Neural cell (in vitro differentiated cells): ENCODE measurements around the gene MALSU1. TPM values are rescaled to one million over a fixed set of nuclear protein-coding genes. Genes with fewer than 3 reads are reported as not detected.

ENCODE experiments used
- H2AFZ ChIP-seq: fragments of 200-600, 300-800 bp; sonication (generic), shearing (Covaris generic); 2 replicates; pipeline ENCODE4 v1.6.0; 2014; ENCODE audit warnings: low read depth, mild to moderate bottlenecking, antibody characterized with exemption, low read length, moderate library complexity
- H3F3A ChIP-seq: fragments of 200-600 bp; shearing (Covaris generic); 2 replicates; pipeline ENCODE4 v1.6.1; 2016; ENCODE audit warnings: mild to moderate bottlenecking, moderate library complexity, mixed read lengths, antibody characterized with exemption, low read length; ENCODE audit not compliant: insufficient read depth, poor library complexity, severe bottlenecking
- H3K27ac ChIP-seq: fragments of 200-600, 300-800 bp; sonication (generic), shearing (Covaris generic); 2 replicates; pipeline ENCODE4 v1.5.1; 2014; ENCODE audit warnings: mild to moderate bottlenecking, low read length, moderate library complexity
- H3K27me3 ChIP-seq: fragments of 300-800, 200-600 bp; sonication (generic), shearing (Covaris generic); 2 replicates; pipeline ENCODE4 v1.6.0; 2014; ENCODE audit warnings: mild to moderate bottlenecking, low read depth, low read length, moderate library complexity; ENCODE audit not compliant: insufficient read depth
- H3K36me3 ChIP-seq: fragments of 300-800, 200-600 bp; sonication (generic), shearing (Covaris generic); 2 replicates; pipeline ENCODE4 v1.5.1; 2014; ENCODE audit warnings: mild to moderate bottlenecking, antibody characterized with exemption, low read length, moderate library complexity; ENCODE audit not compliant: insufficient read depth
- H3K4me2 ChIP-seq: fragments of 300-800, 200-600 bp; sonication (generic), shearing (Covaris generic); 2 replicates; pipeline ENCODE4 v1.6.0; 2014; ENCODE audit warnings: mild to moderate bottlenecking, low read length
- H3K4me3 ChIP-seq: fragments of 300-800, 200-600 bp; sonication (generic), shearing (Covaris generic); 2 replicates; pipeline ENCODE4 v1.5.1; 2014; ENCODE audit warnings: mild to moderate bottlenecking, low read length, moderate library complexity
- H3K79me2 ChIP-seq: fragments of 200-600 bp; shearing (Covaris generic); replicated peaks from 2 replicates; pipeline ENCODE4 v1.6.0; 2014; ENCODE audit warnings: mild to moderate bottlenecking, low read length, moderate library complexity; ENCODE audit not compliant: insufficient read depth
- H3K9ac ChIP-seq: fragments of 300-800, 200-600 bp; sonication (generic), shearing (Covaris generic); 2 replicates; pipeline ENCODE4 v1.6.1; 2016; ENCODE audit warnings: mild to moderate bottlenecking, low read length, mixed read lengths
- H3K9me2 ChIP-seq: fragments of 200-600 bp; shearing (Covaris generic); 2 replicates; pipeline ENCODE4 v1.6.1; 2016; ENCODE audit warnings: mild to moderate bottlenecking, low read length, mixed read lengths; ENCODE audit not compliant: insufficient read depth
- H3K9me3 ChIP-seq: fragments of 200-600, 300-800 bp; sonication (generic), shearing (Covaris generic); 2 replicates; pipeline ENCODE4 v1.6.1; 2016; ENCODE audit warnings: mild to moderate bottlenecking, mixed run types, low read length, moderate library complexity, mixed read lengths
- H4K20me1 ChIP-seq: fragments of 200-600 bp; shearing (Covaris generic); 2 replicates; pipeline ENCODE4 v1.6.1; 2016; ENCODE audit warnings: mild to moderate bottlenecking, mixed run types; ENCODE audit not compliant: insufficient read depth
- CTCF ChIP-seq: fragments of 450-650 bp; IDR thresholded peaks from 2 replicates; pipeline ENCODE4 v1.5.1; 2014; ENCODE audit warnings: antibody characterized with exemption, mild to moderate bottlenecking, moderate library complexity; ENCODE audit not compliant: poor library complexity, severe bottlenecking
- EP300 ChIP-seq: fragments of 450-650 bp; conservative IDR thresholded peaks from 2 replicates; pipeline ENCODE4 v1.6.1; 2014; ENCODE audit warnings: antibody characterized with exemption, mild to moderate bottlenecking, moderate library complexity; ENCODE audit not compliant: poor library complexity, severe bottlenecking
- EZH2 ChIP-seq: fragments of 200-600, 300-800 bp; shearing (Covaris generic), sonication (generic); IDR thresholded peaks from 2 replicates; pipeline ENCODE4 v1.6.1; 2014; ENCODE audit warnings: antibody characterized with exemption, low read length, borderline replicate concordance, mild to moderate bottlenecking; ENCODE audit not compliant: insufficient read depth, poor library complexity, severe bottlenecking
- MXI1 ChIP-seq: fragments of 450-650 bp; conservative IDR thresholded peaks from 2 replicates; pipeline ENCODE4 v1.6.1; 2014; ENCODE audit warnings: antibody characterized with exemption, mild to moderate bottlenecking; ENCODE audit not compliant: poor library complexity, severe bottlenecking
- POLR2AphosphoS5 ChIP-seq: IDR thresholded peaks from 2 replicates; pipeline ENCODE4 v1.6.1; 2012
- RAD21 ChIP-seq: fragments of 450-650 bp; conservative IDR thresholded peaks from 2 replicates; pipeline ENCODE4 v1.6.1; 2014; ENCODE audit warnings: antibody characterized with exemption, mild to moderate bottlenecking, moderate library complexity
- REST ChIP-seq: IDR thresholded peaks from 2 replicates; pipeline ENCODE4 v1.6.1; 2012; ENCODE audit warnings: borderline replicate concordance
- SMC3 ChIP-seq: fragments of 450-650 bp; conservative IDR thresholded peaks from 2 replicates; pipeline ENCODE4 v1.6.1; 2014; ENCODE audit warnings: antibody characterized with exemption, mild to moderate bottlenecking, moderate library complexity; ENCODE audit not compliant: poor library complexity
- TAF1 ChIP-seq: IDR thresholded peaks from 2 replicates; pipeline ENCODE4 v1.6.1; 2012; ENCODE audit warnings: low read depth
- polyA plus RNA-seq: library from polyadenylated mRNA; depleted of rRNA; stranded (reverse); fragments of >200 nt; gene quantifications from 2 replicates; pipeline ENCODE4 v1.2.3, GENCODE V29; 2014

The MALSU1 gene
- polyA plus RNA-seq, 1 donor from 2014 or later: 77.8 TPM

GRCh38 chr7:23358152-23358674 lies 59.1 kb downstream of the MALSU1 start:
- Histone ChIP-seq H3K4me3 (no peak overlapping the region), H3K27me3 (no peaks in the 10 kb centered on the region), H3K79me2 (peaks cover 23% of the 10 kb centered on the region), H3K9me2 (no peaks in the 10 kb centered on the region), H3K4me2 (no peak overlapping the region), H3K9ac (no peak overlapping the region), H4K20me1 (no peaks in the 10 kb centered on the region), H3K27ac (no peak overlapping the region), H2AFZ (no peak overlapping the region), H3K36me3 (no peaks in the 10 kb centered on the region), H3F3A (no peaks in the 10 kb centered on the region), H3K9me3 (no peaks in the 10 kb centered on the region)
- TF ChIP-seq POLR2AphosphoS5 (no peak), SMC3 (no peak), REST (no peak), EZH2 (no peak), CTCF (no peak), MXI1 (no peak), EP300 (no peak), TAF1 (no peak), RAD21 (no peak)

Other genes with a start within 250 kb of the MALSU1 start
- gene KLHL7, start 193.6 kb upstream of the MALSU1 start, polyA plus RNA-seq: 198 and 206 TPM in 2 replicates
- gene NUP42, start 117.3 kb upstream of the MALSU1 start, polyA plus RNA-seq: 106 and 109 TPM in 2 replicates
- not detected in 2 replicates for gene GPNMB, start 52.6 kb upstream of the MALSU1 start, polyA plus RNA-seq
- 26.3 and 29.6 TPM in 2 replicates for gene IGF2BP3, start 171.2 kb downstream of the MALSU1 start, polyA plus RNA-seq
- gene TRA2A, start 232.6 kb downstream of the MALSU1 start, polyA plus RNA-seq: 135 and 188 TPM in 2 replicates